SK-N-SH (cell line): ENCODE results near the gene POLR2C. TPM values are rescaled to one million over a fixed set of nuclear protein-coding genes. Genes with fewer than 3 reads are reported as not detected.

Experiments used
- CTCF ChIA-PET: fragments of 300-600, 350-600 bp; formaldehyde crosslinking; extraction: SDS; loops from one replicate; lab custom pipeline; 2021; lab: Yijun Ruan, JAX
- POLR2A ChIA-PET: fragments of 350-600 bp; sonication (Branson Sonifier 250); formaldehyde crosslinking; extraction: SDS; loops from one replicate; lab custom pipeline; 2020; ENCODE audit warnings: antibody characterized with exemption, inconsistent platforms; lab: Yijun Ruan, JAX
- DNase-seq: peaks from one replicate; pipeline ENCODE4 v3.0.0; 2012
- H2AFZ ChIP-seq: fragments of 200-600 bp; sonication (generic); 2 replicates; pipeline ENCODE4 v1.8.1; 2016; ENCODE audit warnings: antibody characterized with exemption, mild to moderate bottlenecking, low read depth
- H3F3A ChIP-seq: fragments of 200-600 bp; sonication (generic); replicated peaks from 2 replicates; pipeline ENCODE3; 2016; ENCODE audit warnings: antibody characterized with exemption, mild to moderate bottlenecking; ENCODE audit not compliant: insufficient read depth
- H3K27ac ChIP-seq, 2 experiments: fragments of 200-500 bp in 1 of 2; fragments of 200-600 bp in 1 of 2; sonication (Bioruptor generic) in 1 of 2; sonication (generic), shearing (Covaris generic) in 1 of 2; 2 replicates each; pipeline versions ENCODE4 v1.5.1 to v1.6.1; 2014 to 2016; ENCODE audit warnings: low read depth in 2 of 2, inconsistent platforms in 1 of 2, low read length in 1 of 2, mild to moderate bottlenecking in 1 of 2, mixed read lengths in 1 of 2
- H3K27me3 ChIP-seq: fragments of 200-600 bp; sonication (generic), shearing (Covaris generic); 2 replicates; pipeline ENCODE4 v1.6.1; 2016; ENCODE audit warnings: mixed run types; ENCODE audit not compliant: insufficient read depth
- H3K36me3 ChIP-seq, 2 experiments: fragments of 200-500 bp in 1 of 2; fragments of 200-600 bp in 1 of 2; sonication (Bioruptor generic) in 1 of 2; sonication (generic) in 1 of 2; replicated peaks in 1 of 2; 2 replicates each; pipeline versions ENCODE3 to v1.5.1; 2014 to 2016; ENCODE audit warnings: low read length in 1 of 2, mild to moderate bottlenecking in 1 of 2; ENCODE audit not compliant: insufficient read depth in 2 of 2, control insufficient read depth in 1 of 2
- H3K4me1 ChIP-seq, 2 experiments: fragments of 200-500 bp in 1 of 2; fragments of 200-600 bp in 1 of 2; sonication (Bioruptor generic) in 1 of 2; sonication (generic), shearing (Covaris generic) in 1 of 2; 2 replicates each; pipeline versions ENCODE4 v1.5.1 to v1.6.1; 2014 to 2016; ENCODE audit warnings: low read depth in 1 of 2, low read length in 1 of 2, mixed run types in 1 of 2; ENCODE audit not compliant: insufficient read depth in 2 of 2, control insufficient read depth in 1 of 2
- H3K4me2 ChIP-seq: fragments of 200-600 bp; sonication (generic), shearing (Covaris generic); 2 replicates; pipeline ENCODE4 v1.6.1; 2017; ENCODE audit warnings: mixed run types
- H3K4me3 ChIP-seq, 2 experiments: fragments of 200-500 bp in 1 of 2; fragments of 200-600 bp in 1 of 2; sonication (Bioruptor generic) in 1 of 2; sonication (generic), shearing (Covaris generic) in 1 of 2; 2 replicates each; pipeline versions ENCODE4 v1.5.1 to v1.8.1; 2014 to 2016; ENCODE audit warnings: low read depth in 2 of 2, inconsistent platforms in 1 of 2, low read length in 1 of 2, mild to moderate bottlenecking in 1 of 2, mixed read lengths in 1 of 2, moderate library complexity in 1 of 2
- H3K79me2 ChIP-seq: fragments of 200-600 bp; sonication (generic); 2 replicates; pipeline ENCODE4 v1.8.1; 2017; ENCODE audit warnings: mild to moderate bottlenecking; ENCODE audit not compliant: insufficient read depth
- H3K9ac ChIP-seq: fragments of 200-600 bp; sonication (generic); 2 replicates; pipeline ENCODE4 v1.6.1; 2017; ENCODE audit warnings: mixed run types
- H3K9me2 ChIP-seq: fragments of 200-600 bp; sonication (generic); 2 replicates; pipeline ENCODE4 v1.6.1; 2017; ENCODE audit warnings: mixed run types
- H3K9me3 ChIP-seq: fragments of 200-600 bp; sonication (generic); 2 replicates; pipeline ENCODE4 v1.6.1; 2017; ENCODE audit warnings: mixed run types, mild to moderate bottlenecking, moderate library complexity
- H4K20me1 ChIP-seq: fragments of 200-600 bp; sonication (generic); 2 replicates; pipeline ENCODE4 v1.6.1; 2017; ENCODE audit warnings: mild to moderate bottlenecking, mixed run types; ENCODE audit not compliant: insufficient read depth
- CHD2 ChIP-seq: fragments of 150-350 bp; IDR thresholded peaks from 2 replicates; pipeline ENCODE4 v1.6.1; 2018; ENCODE audit warnings: low read length; ENCODE audit not compliant: partially characterized antibody
- EP300 ChIP-seq, 2 experiments: IDR thresholded peaks; 2 replicates each; pipeline versions ENCODE4 v1.4.0 to v1.6.1; 2012; ENCODE audit warnings: borderline replicate concordance in 1 of 2, low read depth in 1 of 2, low read length in 1 of 2
- GABPA ChIP-seq: IDR thresholded peaks from 2 replicates; pipeline ENCODE4 v1.4.0; 2012; ENCODE audit warnings: low read depth, mild to moderate bottlenecking
- GATA2 ChIP-seq: sonication (generic); formaldehyde crosslinking; IDR thresholded peaks from 2 replicates; pipeline ENCODE4 v1.5.0; 2020; ENCODE audit warnings: mild to moderate bottlenecking, missing genetic modification reagents
- JUND ChIP-seq: IDR thresholded peaks from 2 replicates; pipeline ENCODE4 v1.4.0; 2012
- MAX ChIP-seq: IDR thresholded peaks from 2 replicates; pipeline ENCODE4 v1.4.0; 2012; ENCODE audit warnings: low read depth
- MEF2A ChIP-seq: IDR thresholded peaks from 2 replicates; pipeline ENCODE4 v1.4.0; 2012; ENCODE audit warnings: low read depth, borderline replicate concordance
- MXI1 ChIP-seq: IDR thresholded peaks from 2 replicates; pipeline ENCODE4 v1.6.1; 2012; ENCODE audit warnings: mild to moderate bottlenecking, low read depth, low read length, improper control_type of control experiment
- NFIC ChIP-seq: IDR thresholded peaks from 2 replicates; pipeline ENCODE4 v1.4.0; 2012; ENCODE audit warnings: borderline replicate concordance
- NRF1 ChIP-seq: IDR thresholded peaks from 2 replicates; pipeline ENCODE4 v1.6.1; 2012; ENCODE audit warnings: low read depth, mild to moderate bottlenecking, low read length
- RAD21 ChIP-seq: IDR thresholded peaks from 2 replicates; pipeline ENCODE4 v1.6.1; 2012; ENCODE audit warnings: mild to moderate bottlenecking, low read length
- RCOR1 ChIP-seq: fragments of 150-350 bp; IDR thresholded peaks from 2 replicates; pipeline ENCODE4 v1.6.1; 2017; ENCODE audit warnings: antibody characterized with exemption, low read length
- RXRA ChIP-seq: IDR thresholded peaks from 2 replicates; pipeline ENCODE4 v1.4.0; 2012; ENCODE audit warnings: low read depth, mild to moderate bottlenecking, borderline replicate concordance
- SMC3 ChIP-seq: IDR thresholded peaks from 2 replicates; pipeline ENCODE4 v1.6.1; 2012; ENCODE audit warnings: low read depth, low read length, improper control_type of control experiment
- TCF12 ChIP-seq: IDR thresholded peaks from 2 replicates; pipeline ENCODE4 v1.4.0; 2012
- USF1 ChIP-seq: IDR thresholded peaks from 2 replicates; pipeline ENCODE4 v1.4.0; 2012; ENCODE audit warnings: low read depth, borderline replicate concordance
- WGBS: methylation state at CpG from one replicate; pipeline ENCODE4 v1.1.6; 2017; ENCODE audit warnings: low lambda C conversion rate; 5-methylcytosine and 5-hydroxymethylcytosine counted together
- polyA plus RNA-seq, 3 experiments: library from polyadenylated mRNA; depleted of rRNA; stranded (reverse); fragments of >200 nt; gene quantifications; 2 replicates each; pipeline ENCODE4 v1.2.3, GENCODE V29; 2012
- TF ChIP-seq, protein P1 (sequence below): fragments of 150-350 bp; IDR thresholded peaks from 2 replicates; pipeline ENCODE4 v1.6.1; 2016; ENCODE audit warnings: mild to moderate bottlenecking, low read depth, low read length
- TF ChIP-seq, protein P2 (sequence below): fragments of 150-350 bp; IDR thresholded peaks from 2 replicates; pipeline ENCODE4 v1.6.1; 2017; ENCODE audit warnings: antibody characterized with exemption, low read length, low read depth, borderline replicate concordance
- TF ChIP-seq, protein P3 (sequence below): fragments of 200-600 bp; sonication (generic); IDR thresholded peaks from 2 replicates; pipeline ENCODE4 v1.6.1; 2017; ENCODE audit warnings: antibody characterized with exemption, mild to moderate bottlenecking, moderate library complexity

POLR2C gene
- polyA plus RNA-seq, 1 of the 3 experiments (the other 2 are of a cell fraction): 160 TPM

DNA sequence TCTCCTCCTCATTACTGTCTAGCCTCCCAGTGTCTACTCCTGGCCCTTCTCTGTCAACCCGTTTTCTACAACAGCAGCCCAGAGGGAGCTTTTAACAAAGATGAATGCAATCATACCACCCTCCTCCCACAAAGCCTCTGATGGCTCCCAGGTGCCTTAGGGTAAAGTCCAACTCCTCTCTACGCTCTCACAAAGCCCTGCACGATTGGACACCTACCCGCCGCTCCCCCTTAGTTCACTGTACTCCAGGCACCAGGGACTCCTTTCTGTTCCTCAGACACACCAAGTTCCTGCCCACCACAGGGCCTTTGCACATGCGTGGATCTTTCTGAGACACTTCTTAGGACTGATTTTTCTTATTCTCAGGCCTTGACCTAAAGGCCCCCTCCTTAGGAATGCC, 56.4 kb downstream of the POLR2C start (continued):
- TF ChIP-seq, protein P1, sequence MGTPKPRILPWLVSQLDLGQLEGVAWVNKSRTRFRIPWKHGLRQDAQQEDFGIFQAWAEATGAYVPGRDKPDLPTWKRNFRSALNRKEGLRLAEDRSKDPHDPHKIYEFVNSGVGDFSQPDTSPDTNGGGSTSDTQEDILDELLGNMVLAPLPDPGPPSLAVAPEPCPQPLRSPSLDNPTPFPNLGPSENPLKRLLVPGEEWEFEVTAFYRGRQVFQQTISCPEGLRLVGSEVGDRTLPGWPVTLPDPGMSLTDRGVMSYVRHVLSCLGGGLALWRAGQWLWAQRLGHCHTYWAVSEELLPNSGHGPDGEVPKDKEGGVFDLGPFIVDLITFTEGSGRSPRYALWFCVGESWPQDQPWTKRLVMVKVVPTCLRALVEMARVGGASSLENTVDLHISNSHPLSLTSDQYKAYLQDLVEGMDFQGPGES: no peak
- TF ChIP-seq, all 33 proteins: peak for 0

DNA sequence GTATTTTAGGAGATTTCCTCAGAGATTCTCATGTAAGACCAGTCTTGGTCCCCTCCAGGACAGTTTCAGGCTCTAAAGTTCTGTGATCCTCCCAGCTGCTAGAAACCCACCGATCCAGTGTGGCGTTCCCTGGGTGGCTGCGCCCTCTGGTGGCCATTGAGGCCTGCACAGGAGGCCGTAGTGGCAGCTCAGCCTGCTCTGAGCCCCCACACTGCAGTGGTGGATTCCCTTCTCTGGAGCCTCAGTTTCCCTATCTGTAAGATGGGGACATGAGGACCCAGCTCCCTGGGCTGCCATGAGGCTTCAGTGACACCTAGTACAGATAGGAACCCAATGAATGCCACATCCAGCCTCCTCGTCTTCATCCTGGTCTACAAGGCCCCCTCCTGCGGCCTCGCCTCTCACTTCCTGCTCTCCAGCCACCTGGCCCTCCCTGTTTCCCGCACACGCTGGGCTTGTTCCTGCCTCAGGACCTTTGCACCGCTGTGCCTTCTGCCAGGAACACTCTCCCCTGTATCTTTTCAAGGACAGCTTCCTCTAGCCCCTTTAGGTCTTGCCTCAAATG, 57.4 kb downstream of the POLR2C start:
- no peak overlapping the region for H3K4me2 ChIP-seq
- ChIA-PET POLR2A (interaction anchor here (0.7 to 1.9 kb wide), 9 partner anchors 11 to 101 kb away, joined by 3 to 12 read pairs (median 4); partner anchors contain the start of genes CIAPIN1, COQ9 and POLR2C), CTCF (interaction anchor here (0.5 to 23.0 kb wide), 43 partner anchors 9 to 443 kb away, joined by 3 to 426 read pairs (median 5); partner anchors contain the start of genes ADGRG5, CCDC102A, CIAPIN1 and COQ9)
- H2AFZ ChIP-seq: no peak overlapping the region
- 0 out of 4 replicates have a peak overlapping the region, but pooled peaks of 1 of the 2 experiments have one; percentile 16 for H3K27ac ChIP-seq
- TF ChIP-seq RAD21 (peak; percentile 96), EP300 (IDR thresholded peaks at IDR 0.05; ENCODE audit: borderline replicate concordance in 1 of 2, low read depth in 1 of 2, low read length in 1 of 2) (no peak), NFIC (no peak), USF1 (no peak), MAX (no peak), TCF12 (no peak), GATA2 (CRISPR knock-in tag) (no peak), SMC3 (peak; percentile 97), CHD2 (no peak), MEF2A (no peak), JUND (no peak), RCOR1 (no peak), NRF1 (peak; percentile 30; the same call in 1 of the 2 replicates), MXI1 (no peak), RXRA (no peak), GABPA (no peak)
- TF ChIP-seq, protein P2, sequence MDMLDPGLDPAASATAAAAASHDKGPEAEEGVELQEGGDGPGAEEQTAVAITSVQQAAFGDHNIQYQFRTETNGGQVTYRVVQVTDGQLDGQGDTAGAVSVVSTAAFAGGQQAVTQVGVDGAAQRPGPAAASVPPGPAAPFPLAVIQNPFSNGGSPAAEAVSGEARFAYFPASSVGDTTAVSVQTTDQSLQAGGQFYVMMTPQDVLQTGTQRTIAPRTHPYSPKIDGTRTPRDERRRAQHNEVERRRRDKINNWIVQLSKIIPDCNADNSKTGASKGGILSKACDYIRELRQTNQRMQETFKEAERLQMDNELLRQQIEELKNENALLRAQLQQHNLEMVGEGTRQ: no peak
- TF ChIP-seq, protein P1: no peak
- TF ChIP-seq, protein P3, sequence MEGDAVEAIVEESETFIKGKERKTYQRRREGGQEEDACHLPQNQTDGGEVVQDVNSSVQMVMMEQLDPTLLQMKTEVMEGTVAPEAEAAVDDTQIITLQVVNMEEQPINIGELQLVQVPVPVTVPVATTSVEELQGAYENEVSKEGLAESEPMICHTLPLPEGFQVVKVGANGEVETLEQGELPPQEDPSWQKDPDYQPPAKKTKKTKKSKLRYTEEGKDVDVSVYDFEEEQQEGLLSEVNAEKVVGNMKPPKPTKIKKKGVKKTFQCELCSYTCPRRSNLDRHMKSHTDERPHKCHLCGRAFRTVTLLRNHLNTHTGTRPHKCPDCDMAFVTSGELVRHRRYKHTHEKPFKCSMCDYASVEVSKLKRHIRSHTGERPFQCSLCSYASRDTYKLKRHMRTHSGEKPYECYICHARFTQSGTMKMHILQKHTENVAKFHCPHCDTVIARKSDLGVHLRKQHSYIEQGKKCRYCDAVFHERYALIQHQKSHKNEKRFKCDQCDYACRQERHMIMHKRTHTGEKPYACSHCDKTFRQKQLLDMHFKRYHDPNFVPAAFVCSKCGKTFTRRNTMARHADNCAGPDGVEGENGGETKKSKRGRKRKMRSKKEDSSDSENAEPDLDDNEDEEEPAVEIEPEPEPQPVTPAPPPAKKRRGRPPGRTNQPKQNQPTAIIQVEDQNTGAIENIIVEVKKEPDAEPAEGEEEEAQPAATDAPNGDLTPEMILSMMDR: peak; percentile 98
- no peaks in the 10 kb centered on the region for H3K9me2 ChIP-seq
- DNase-seq: peak; percentile 94
- H3K4me3 ChIP-seq: no peak overlapping the region
- WGBS: 40% methylated on average over 8 of the region's 10 CpGs
- no peaks in the 10 kb centered on the region for H3K9me3 ChIP-seq
- H4K20me1 ChIP-seq: no peaks in the 10 kb centered on the region
- H3K79me2 ChIP-seq: no peaks in the 10 kb centered on the region
- H3K36me3 ChIP-seq: peaks cover 3 to 8% of the 10 kb centered on the region in 2 experiments
- no peak overlapping the region for H3K9ac ChIP-seq
- H3F3A ChIP-seq: no peaks in the 10 kb centered on the region
- peaks cover 0 to 16% of the 10 kb centered on the region in 2 experiments; a peak in 1 of 4 replicates for H3K4me1 ChIP-seq
- H3K27me3 ChIP-seq: no peaks in the 10 kb centered on the region
